ENCODE measurements around the gene BCL2L2. TPM values are rescaled to one million over a fixed set of nuclear protein-coding genes. Genes with fewer than 3 reads are reported as not detected.

BCL2L2 gene
- total and polyA plus RNA-seq, 9 of the 15 experiments (the other 6 are each of a cell fraction or from before 2014, with no cell fraction given): 2.6 to 32.5 (median 14.7) TPM

- TF ChIP-seq ZNF512 (tag; IDR thresholded peaks at IDR 0.05) (no peak), PHB (CRISPR knock-in tag; IDR thresholded peaks at IDR 0.05) (0 out of 2 replicates have a peak, but pooled peaks have one; percentile 59), BCL6 (CRISPR knock-in tag; IDR thresholded peaks at IDR 0.05) (no peak), TFAP4 (CRISPR knock-in tag; IDR thresholded peaks at IDR 0.05; ENCODE audit: borderline replicate concordance) (peak; percentile 71), HLTF (IDR thresholded peaks at IDR 0.05) (0 out of 2 replicates have a peak, but pooled peaks have one; percentile 21), NEUROD1 (IDR thresholded peaks at IDR 0.05; ENCODE audit: borderline replicate concordance, low read depth, low read length, partially characterized antibody) (no peak), SMARCE1 (IDR thresholded peaks at IDR 0.05) (0 out of 2 replicates have a peak, but pooled peaks have one; percentile 16), GTF2F1 (IDR thresholded peaks at IDR 0.05; ENCODE audit: low read depth, low read length) (0 out of 2 replicates have a peak, but pooled peaks have one; percentile 19), ZFP36 (IDR thresholded peaks at IDR 0.05; ENCODE audit: low read depth, low read length, partially characterized antibody) (no peak), ZKSCAN1 (IDR thresholded peaks at IDR 0.05; ENCODE audit: low read depth, low read length) (0 out of 2 replicates have a peak, but pooled peaks have one; percentile 6), E2F3 (CRISPR knock-in tag; IDR thresholded peaks at IDR 0.05) (peak; percentile 87), DPF2 (IDR thresholded peaks at IDR 0.05) (no peak), NONO (IDR thresholded peaks at IDR 0.05; ENCODE audit: low read depth in 2 of 2, low read length in 1 of 2) (peak in 1 of 2 experiments; percentile 2; a peak in 1 of 4 replicates), RBM14 (IDR thresholded peaks at IDR 0.05; ENCODE audit: borderline replicate concordance, insufficient read depth, low read depth, low read length) (no peak), HDAC8 (tag; IDR thresholded peaks at IDR 0.05) (peak; percentile 55; the same call in 1 of the 2 replicates), SUPT5H (IDR thresholded peaks at IDR 0.05) (peak; percentile 8), UBTF (IDR thresholded peaks at IDR 0.05; ENCODE audit: borderline replicate concordance in 1 of 2, low read depth in 2 of 2, low read length in 2 of 2) (peak in 1 of 2 experiments; percentile 48; a peak in 2 of 4 replicates), ZNF592 (IDR thresholded peaks at IDR 0.05) (no peak)
Measured at GRCh38 chr14:23302290-23303225, 4.1 kb upstream of the BCL2L2 start, which contains the start of gene PPP1R3E (continued).

All from K562 (cell line).